ENCODE results near the gene TUBA1B.
A peak's percentile ranks its signal among the peaks of the same experiment; 100 is the strongest.

TUBA1B gene

DNA sequence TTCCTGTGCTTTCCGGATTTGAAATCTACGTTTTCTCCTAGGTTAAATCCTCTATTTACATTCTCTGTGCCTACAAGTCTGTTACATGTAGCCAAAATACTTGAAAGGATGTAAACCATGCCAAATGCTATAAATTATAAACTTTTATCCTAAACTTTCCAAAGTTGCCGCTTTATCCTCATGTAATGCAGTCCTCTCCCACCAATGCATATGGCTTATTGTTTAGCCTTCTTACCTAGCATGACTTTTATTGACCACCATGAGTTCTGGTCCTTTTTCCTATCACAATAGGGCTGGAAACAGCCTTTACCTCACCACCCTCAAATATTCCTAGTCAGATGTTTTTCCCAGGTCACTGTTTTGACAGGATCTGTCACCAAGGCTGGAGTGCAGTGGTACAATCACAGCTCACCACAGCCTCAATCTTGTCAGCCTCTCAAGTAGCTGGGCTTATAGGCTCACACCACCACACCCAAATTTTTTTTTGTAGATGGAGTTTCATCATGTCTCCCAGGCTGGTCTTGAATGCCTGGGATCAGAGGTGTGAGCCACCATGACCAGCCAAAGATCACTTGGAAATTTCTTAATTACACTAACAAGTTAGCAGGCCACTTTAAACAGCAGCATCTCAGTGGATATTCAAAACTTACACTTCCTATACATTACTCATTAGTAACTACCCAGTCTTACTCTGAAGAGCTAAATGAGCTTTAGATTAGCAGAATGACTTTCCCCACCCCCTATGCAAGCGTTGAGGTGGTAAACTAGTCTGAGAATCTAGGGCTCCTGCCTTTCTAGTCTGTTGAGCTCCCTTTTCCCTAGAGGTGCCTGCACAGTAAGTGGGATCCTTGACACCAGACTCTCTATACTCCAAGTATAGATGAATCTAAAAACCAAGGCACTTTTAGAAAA lies 4.1 kb downstream of the TUBA1B start:
- no peak for DNase-seq

- peak; percentile 7 for DNase-seq
Observed at GRCh38 chr12:49121047-49121696, 10.0 kb downstream of the TUBA1B start.

DNA sequence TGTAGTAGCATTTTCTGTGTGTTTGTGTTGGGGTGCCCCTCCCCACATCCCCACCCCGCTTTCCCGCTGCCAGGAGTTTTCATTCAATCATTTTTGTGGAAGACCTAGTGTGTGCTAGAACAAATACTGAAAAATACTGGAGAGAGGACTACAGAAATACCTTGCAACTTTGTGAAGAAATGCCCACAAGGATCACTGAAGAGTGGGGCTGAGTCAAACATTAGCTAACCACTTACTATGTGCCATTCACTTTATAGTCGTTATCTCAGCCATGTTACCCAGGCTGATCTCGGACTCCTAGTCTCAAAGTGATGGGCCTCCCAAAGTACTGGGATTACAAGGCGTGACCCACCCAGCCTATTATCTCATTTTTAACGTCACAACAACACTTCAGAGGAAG lies 20.0 kb downstream of the TUBA1B start:
- DNase-seq: no peak

GRCh38 chr12:49110464-49111155 lies 20.6 kb downstream of the TUBA1B start, which contains the start of gene LMBR1L:
LMBR1L (minus strand) TSS chr12:49110847; CDS start chr12:49110555, 292 bp downstream.
- DNase-seq: peak; percentile 92

DNA sequence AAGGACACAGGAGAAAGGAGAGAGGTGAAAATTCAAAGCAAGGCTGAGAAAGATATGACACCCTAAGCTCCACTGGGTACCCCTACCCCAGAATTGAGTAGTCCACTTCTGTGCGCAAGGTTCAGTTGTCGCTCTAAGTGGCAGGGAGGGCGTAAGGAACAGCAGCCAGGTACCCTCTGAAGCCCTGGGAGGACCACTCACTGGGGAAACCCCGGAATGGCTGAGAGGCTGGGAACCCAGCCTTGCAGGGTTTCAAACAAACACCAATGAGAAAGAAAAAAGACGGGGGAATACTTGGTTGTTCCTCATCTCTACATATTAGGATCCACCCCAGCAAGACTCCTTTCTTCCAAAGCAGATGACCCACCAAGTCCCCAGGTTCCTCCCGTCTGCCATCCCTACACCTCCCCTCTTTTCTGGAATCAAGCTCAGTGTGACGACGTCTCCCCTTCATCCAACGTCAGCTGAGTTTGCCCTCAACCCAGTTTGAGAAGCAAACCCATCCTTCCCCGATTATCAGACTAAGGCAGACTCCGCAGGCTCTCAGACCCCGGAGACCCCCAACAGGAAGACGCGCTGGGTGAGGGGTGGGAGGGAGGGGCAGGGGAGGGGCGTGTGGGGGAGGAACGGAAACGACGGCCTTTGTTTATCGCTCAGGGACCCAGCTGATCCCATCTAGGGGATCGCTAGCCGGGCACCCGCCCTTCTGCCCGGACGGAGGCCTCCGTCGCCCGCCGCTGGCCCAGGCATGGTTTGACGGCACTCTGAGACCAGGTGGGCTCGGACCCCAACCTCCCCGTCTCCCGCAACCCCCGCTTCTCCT lies 21.3 kb downstream of the TUBA1B start:
- DNase-seq: no peak

DNA sequence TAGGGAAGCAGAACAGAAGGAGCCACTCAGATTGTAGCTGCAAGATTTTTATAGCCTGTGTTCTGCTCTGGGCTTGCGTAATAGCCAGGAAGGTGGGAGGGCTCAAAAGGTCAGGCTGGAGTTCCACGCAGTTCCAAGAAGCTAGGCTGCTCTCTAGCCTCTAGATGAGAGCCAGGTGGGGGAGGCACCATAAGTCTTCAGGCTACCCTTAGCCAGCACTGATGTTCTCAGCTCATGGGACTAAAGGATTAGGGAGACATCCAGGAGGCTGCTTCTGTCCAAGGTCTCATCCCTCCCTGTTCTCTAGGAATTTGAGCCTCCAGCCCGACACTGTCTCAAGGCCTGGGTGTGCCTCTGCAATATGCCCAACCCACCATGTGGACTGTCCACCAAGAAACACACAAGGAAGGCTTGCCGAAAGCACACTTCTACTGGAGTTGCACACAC lies 22.2 kb downstream of the TUBA1B start:
- no peak for DNase-seq

- no peak for DNase-seq
Observed at GRCh38 chr12:49105504-49106084, 25.6 kb downstream of the TUBA1B start.

GRCh38 chr12:49104822-49105221 lies 26.4 kb downstream of the TUBA1B start:
- no peak for DNase-seq

DNA sequence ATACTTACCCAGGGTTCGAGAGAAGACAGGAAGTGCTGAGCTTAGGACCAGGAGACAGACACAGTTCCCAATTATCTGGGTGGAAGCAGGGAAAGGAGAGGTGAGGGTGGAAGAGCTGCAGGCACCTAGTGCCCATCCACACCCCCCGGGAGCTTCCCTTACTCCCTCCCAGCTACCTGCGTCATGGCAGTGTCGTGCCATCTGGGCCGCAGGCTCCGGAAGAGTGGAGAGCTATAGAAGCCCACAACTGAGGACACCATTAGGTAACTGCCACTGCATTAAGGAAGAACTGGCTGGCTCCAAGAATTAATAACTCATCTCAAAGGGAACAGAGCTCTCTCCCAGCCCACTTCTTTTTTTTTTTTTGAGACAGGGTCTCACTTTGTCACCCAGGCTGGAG lies 30.8 kb downstream of the TUBA1B start:
- no peak for DNase-seq

DNA sequence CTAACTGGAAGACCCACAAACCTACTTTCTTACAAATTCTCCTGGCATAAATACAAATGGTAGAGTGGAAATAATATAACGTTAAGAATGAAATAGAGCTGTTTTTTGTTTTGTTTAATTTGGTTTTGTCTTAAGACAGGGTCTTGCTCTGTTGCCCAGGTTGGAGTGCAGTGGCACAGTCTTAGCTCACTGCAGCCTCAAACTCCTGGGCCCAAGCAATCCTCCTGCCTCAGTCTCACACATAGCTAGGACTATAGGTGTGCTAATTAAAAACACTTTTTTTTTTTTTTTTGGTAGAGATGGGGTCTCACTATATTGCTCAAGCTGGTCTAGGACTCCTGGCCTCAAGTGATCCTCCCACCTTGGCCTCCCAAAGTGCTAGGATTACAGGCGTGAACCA lies 32.5 kb downstream of the TUBA1B start:
- no peak for DNase-seq

DNA sequence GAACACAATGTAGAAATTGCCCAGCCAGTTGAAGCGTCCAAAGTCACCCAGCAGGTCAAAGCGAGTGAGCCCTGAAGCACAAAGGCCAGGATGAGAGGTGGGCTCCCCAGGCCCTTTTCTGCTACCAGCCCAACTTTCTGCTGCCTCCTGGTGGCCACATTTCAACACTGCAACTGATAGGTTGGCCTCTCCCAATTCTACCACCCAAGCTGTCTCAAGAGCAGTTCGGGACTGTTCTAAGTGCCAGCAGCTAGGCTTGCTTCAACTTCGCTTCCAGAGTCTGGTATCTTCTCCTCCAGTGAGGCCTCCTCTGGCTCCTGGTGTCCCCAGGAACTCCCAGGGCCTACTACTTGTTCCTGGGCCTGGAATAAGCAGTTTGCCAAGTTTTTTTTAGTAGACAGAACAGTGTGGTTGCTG lies 33.2 kb downstream of the TUBA1B start:
- DNase-seq: peak; percentile 2

DNA sequence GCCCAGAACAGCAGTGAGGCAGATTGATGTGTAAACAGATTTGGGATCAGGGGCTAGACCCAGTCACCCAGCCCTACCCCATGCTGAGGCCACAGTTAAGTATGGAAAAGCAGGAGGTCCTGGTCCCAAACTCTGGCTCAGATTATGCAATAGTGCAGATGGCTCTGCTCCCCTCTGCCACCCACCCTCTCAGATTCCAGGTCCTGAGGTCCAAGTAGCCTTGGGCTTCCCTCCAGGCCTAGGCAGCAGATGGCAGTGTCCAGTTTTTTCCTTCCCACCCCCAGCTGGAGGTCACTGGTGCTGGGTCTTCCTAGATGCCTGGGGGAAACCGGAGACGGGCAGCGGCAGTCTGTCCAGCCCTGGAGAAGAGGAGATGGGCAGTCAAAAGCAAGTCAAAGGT lies 33.8 kb downstream of the TUBA1B start:
- no peak for DNase-seq

GRCh38 chr12:49094975-49095365 lies 36.2 kb downstream of the TUBA1B start:
- DNase-seq: no peak

GRCh38 chr12:49094160-49094974 lies 36.8 kb downstream of the TUBA1B start, which contains the start of gene DHH:
DHH (minus strand) TSS chr12:49094801; CDS start chr12:49094512, 289 bp downstream.
- peak; percentile 10 for DNase-seq

- DNase-seq: no peak
Observed at GRCh38 chr12:49093792-49094159, 37.4 kb downstream of the TUBA1B start.

- DNase-seq: no peak
Observed at GRCh38 chr12:49092816-49093406, 38.3 kb downstream of the TUBA1B start.

DNA sequence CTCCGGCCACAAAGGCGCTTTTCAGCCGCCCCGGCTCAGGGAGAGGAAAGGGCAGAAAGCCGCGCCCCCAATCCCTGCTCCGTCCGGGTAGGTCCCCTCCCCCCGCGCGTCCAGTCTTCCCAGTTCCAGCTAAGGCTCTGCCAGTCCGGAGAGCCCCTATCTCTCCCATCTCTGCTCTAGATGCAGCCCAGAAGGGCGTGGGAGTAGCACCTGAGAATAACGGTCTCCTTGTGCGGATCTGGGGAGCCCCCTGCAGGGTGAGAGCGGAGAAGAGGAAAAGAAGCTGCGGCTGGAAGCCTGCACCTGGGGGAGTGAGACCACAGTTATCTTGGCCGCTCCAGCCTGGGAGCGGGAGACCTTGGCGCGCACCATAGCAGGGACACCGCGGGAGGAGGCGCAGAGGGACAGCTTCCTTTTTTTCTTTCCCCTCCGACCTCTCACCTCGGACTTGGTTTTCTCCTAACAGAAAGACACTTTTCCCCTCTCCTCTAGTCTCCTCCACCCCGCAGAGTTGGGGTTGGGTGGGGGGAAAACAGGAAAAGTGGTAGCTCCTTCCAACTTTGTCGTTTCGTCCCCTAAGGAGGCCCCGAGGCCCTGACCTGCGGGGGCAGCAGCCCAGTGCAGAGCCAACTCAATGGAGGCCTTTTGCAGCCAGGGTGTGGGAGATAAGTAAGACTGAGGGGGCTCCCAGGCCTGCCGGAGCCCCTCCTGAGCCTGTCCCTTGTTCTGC lies 38.9 kb downstream of the TUBA1B start:
- DNase-seq: peak; percentile 24

GRCh38 chr12:49091836-49092085 lies 39.4 kb downstream of the TUBA1B start:
- DNase-seq: no peak

DNA sequence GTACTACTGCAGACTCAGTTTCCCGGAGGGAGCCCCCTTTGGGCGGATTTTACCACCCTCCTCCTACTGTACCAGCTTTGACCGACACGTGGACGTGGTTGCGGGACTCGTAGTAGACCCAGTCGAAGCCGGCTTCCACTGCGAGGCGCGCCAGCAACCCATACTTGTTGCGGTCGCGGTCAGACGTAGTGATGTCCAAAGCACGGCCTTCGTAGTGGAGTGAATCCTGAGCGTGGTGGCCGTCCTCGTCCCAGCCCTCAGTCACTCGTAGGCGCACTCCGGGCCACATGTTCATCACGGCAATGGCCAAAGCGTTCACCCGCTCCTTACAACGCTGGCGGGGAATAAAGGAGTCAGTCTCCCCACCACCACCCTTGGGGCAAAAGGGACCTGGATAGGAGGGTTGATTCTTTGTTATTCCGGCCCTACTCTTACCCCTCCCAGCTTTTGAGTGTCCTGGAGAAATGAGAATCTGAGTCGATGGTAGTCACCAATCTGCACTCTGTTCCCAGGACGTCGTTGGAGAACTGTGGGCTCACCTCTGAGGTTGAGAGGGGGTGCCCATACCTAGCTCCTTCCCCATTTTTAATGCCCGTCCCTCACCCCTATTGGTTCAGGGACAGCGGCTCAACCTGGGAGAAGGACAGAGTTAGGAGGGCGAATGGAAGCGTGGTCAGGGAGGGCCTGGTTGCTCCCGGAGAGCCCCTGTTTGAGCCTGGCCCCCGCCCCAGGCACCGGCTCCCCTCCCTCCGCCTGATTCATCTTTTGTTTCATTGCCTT lies 39.9 kb downstream of the TUBA1B start:
- no peak for DNase-seq
